ENCODE results near the gene KIAA2012. TPM values are rescaled to one million over a fixed set of nuclear protein-coding genes. Genes with fewer than 3 reads are reported as not detected.

Gene KIAA2012
- polyA plus RNA-seq, 3 donors = not detected

- Histone ChIP-seq H2AFZ (ENCODE audit: insufficient read depth, low read depth, low read length, poor library complexity, severe bottlenecking) (no peak overlapping the region), H3K79me2 (ENCODE audit: insufficient read depth, low read length) (no peaks in the 10 kb centered on the region), H3K9ac (ENCODE audit: insufficient read depth, low read length, poor library complexity, severe bottlenecking) (no peak overlapping the region), H3K4me1 (ENCODE audit: control insufficient read depth in 1 of 2, insufficient read depth in 2 of 2, low read length in 2 of 2) (peaks cover 3 to 6% of the 10 kb centered on the region in 2 donors), H3K4me2 (replicated peaks; ENCODE audit: extremely low read depth, low read length, poor library complexity, severe bottlenecking) (no peak overlapping the region), H3K9me3 (replicated peaks in 1 of 2; ENCODE audit: control insufficient read depth in 1 of 2, insufficient read depth in 1 of 2, low read length in 2 of 2) (no peaks in the 10 kb centered on the region), H3K27me3 (ENCODE audit: control insufficient read depth in 2 of 2, insufficient read depth in 2 of 2, low read length in 2 of 2) (no peaks in the 10 kb centered on the region), H3K4me3 (replicated peaks in 1 of 3; ENCODE audit: low read depth in 2 of 3, low read length in 3 of 3) (no peak overlapping the region), H4K20me1 (ENCODE audit: insufficient read depth, low read length) (no peaks in the 10 kb centered on the region), H3K36me3 (replicated peaks in 1 of 2; ENCODE audit: control insufficient read depth in 1 of 2, insufficient read depth in 2 of 2, low read length in 2 of 2) (no peaks in the 10 kb centered on the region), H3K27ac (ENCODE audit: low read depth in 1 of 2, low read length in 2 of 2) (no peak overlapping the region)
- DNase-seq = no peak
- no peak for TF ChIP-seq CTCF (IDR thresholded peaks at IDR 0.05)
- H3K4me1 Mint-ChIP-seq = peaks cover 7% of the 10 kb centered on the region
- H3K27me3 Mint-ChIP-seq (ENCODE audit: low read depth in 3 of 3) = peaks cover 4 to 6% (median 5%) of the 10 kb centered on the region in 3 donors
- no peak overlapping the region for H3K4me3 Mint-ChIP-seq
- H3K27ac Mint-ChIP-seq = no peak overlapping the region
- no peaks in the 10 kb centered on the region for H3K36me3 Mint-ChIP-seq
- WGBS (ENCODE audit: insufficient coverage) = 80% methylated on average over 1 of the region's 7 CpGs
- intact Hi-C loops (cut with micrococcal nuclease) = no loop called here
- H3K9me3 Mint-ChIP-seq = peaks cover 0 to 5% (median 0%) of the 10 kb centered on the region in 7 donors
Observed at GRCh38 chr2:202090530-202090929, 17.5 kb downstream of the KIAA2012 start.

GRCh38 chr2:202091476-202091875, 18.4 kb downstream of the KIAA2012 start:
- H3K4me2 ChIP-seq (replicated peaks; ENCODE audit: extremely low read depth, low read length, poor library complexity, severe bottlenecking) = no peak overlapping the region
- no peak overlapping the region for H3K4me3 ChIP-seq (replicated peaks in 1 of 3; ENCODE audit: low read depth in 2 of 3, low read length in 3 of 3)
- intact Hi-C loops (cut with micrococcal nuclease) = no loop called here
- peaks cover 3 to 6% of the 10 kb centered on the region in 2 donors for H3K4me1 ChIP-seq (ENCODE audit: control insufficient read depth in 1 of 2, insufficient read depth in 2 of 2, low read length in 2 of 2)
- H3K27ac Mint-ChIP-seq = no peak overlapping the region
- H4K20me1 ChIP-seq (ENCODE audit: insufficient read depth, low read length) = no peaks in the 10 kb centered on the region
- DNase-seq = no peak
- peak overlapping the region in 1 of 2 donors; percentile 62 for H3K4me3 Mint-ChIP-seq
- peaks cover 4 to 6% (median 5%) of the 10 kb centered on the region in 3 donors for H3K27me3 Mint-ChIP-seq (ENCODE audit: low read depth in 3 of 3)
- no peaks in the 10 kb centered on the region for H3K9me3 ChIP-seq (replicated peaks in 1 of 2; ENCODE audit: control insufficient read depth in 1 of 2, insufficient read depth in 1 of 2, low read length in 2 of 2)
- H3K79me2 ChIP-seq (ENCODE audit: insufficient read depth, low read length) = no peaks in the 10 kb centered on the region
- H3K27ac ChIP-seq (ENCODE audit: low read depth in 1 of 2, low read length in 2 of 2) = no peak overlapping the region
- peaks cover 7% of the 10 kb centered on the region for H3K4me1 Mint-ChIP-seq
- H3K36me3 Mint-ChIP-seq = no peaks in the 10 kb centered on the region
- H3K36me3 ChIP-seq (replicated peaks in 1 of 2; ENCODE audit: control insufficient read depth in 1 of 2, insufficient read depth in 2 of 2, low read length in 2 of 2) = no peaks in the 10 kb centered on the region
- no peaks in the 10 kb centered on the region for H3K27me3 ChIP-seq (ENCODE audit: control insufficient read depth in 2 of 2, insufficient read depth in 2 of 2, low read length in 2 of 2)
- H3K9ac ChIP-seq (ENCODE audit: insufficient read depth, low read length, poor library complexity, severe bottlenecking) = no peak overlapping the region
- no peak for TF ChIP-seq CTCF (IDR thresholded peaks at IDR 0.05)
- WGBS (ENCODE audit: insufficient coverage) = no CpG with 5 or more reads among the region's 6 CpGs
- peak overlapping the region; percentile 17 for H2AFZ ChIP-seq (ENCODE audit: insufficient read depth, low read depth, low read length, poor library complexity, severe bottlenecking)
- H3K9me3 Mint-ChIP-seq = peaks cover 0 to 5% (median 0%) of the 10 kb centered on the region in 7 donors

Measured in CD14-positive monocyte (primary cell).